OCI-LY3 (cell line): ENCODE data around the gene ZFYVE21.

Experiments
- EZH2phosphoT487 ChIP-seq: fragments of 200-600 bp; shearing (Covaris generic); IDR thresholded peaks from 2 replicates; pipeline ENCODE4 v1.6.1; 2018; ENCODE audit warnings: antibody characterized with exemption, mixed run types, low read depth
- TF ChIP-seq, protein P1 (sequence below): fragments of 200-600, 300-600 bp; sonication (generic); IDR thresholded peaks from 2 replicates; pipeline ENCODE4 v1.5.1; 2014; ENCODE audit warnings: antibody characterized with exemption, low read length, low read depth

DNA sequence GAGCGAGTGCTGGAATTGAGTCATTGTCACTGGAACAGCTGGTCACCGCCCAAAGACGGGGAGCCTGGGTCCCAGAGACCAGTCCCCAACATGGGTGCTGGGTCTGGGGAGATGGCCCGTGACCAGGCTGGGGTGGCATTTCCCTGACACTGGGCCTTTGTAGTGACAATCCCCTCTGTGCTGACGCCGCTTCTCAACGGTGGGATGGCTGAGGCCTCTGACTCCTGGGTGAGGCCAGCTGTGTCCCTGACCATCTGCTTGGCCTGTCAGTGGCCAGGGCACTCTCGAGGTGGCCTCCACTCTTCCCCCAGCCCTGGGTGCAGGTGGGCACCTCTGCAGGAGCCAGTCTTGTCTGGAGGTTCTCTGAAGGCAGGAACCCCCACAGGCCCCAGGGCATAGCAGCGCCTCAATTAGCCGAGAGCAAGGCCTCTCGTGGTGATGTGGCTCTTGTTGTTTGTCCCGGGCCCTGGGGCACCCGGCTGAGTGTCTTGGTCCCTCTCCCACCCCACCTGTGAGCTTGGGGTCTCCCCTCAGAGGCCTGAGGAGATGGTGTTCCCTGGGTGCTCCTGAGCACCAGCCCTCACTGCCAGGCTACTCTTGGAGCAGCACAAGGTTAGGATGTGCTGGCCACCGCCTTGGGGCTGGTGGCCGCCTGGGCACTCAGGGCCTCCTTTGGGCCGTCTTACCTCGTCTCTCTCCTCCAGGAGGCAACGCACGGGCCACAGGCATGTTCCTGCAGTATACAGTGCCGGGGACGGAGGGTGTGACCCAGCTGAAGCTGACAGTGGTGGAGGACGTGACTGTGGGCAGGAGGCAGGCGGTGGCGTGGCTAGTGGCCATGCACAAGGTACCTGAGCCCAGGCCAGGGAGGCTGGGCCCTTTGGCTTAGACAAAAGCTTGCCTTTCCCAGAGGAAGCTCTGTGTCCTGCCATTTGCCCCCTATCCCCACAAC lies 16.6 kb downstream of the ZFYVE21 start:
- TF ChIP-seq, protein P1, sequence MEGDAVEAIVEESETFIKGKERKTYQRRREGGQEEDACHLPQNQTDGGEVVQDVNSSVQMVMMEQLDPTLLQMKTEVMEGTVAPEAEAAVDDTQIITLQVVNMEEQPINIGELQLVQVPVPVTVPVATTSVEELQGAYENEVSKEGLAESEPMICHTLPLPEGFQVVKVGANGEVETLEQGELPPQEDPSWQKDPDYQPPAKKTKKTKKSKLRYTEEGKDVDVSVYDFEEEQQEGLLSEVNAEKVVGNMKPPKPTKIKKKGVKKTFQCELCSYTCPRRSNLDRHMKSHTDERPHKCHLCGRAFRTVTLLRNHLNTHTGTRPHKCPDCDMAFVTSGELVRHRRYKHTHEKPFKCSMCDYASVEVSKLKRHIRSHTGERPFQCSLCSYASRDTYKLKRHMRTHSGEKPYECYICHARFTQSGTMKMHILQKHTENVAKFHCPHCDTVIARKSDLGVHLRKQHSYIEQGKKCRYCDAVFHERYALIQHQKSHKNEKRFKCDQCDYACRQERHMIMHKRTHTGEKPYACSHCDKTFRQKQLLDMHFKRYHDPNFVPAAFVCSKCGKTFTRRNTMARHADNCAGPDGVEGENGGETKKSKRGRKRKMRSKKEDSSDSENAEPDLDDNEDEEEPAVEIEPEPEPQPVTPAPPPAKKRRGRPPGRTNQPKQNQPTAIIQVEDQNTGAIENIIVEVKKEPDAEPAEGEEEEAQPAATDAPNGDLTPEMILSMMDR: no peak
- no peak for TF ChIP-seq EZH2phosphoT487
